Panc1 (cell line): ENCODE results near the gene DPM2. TPM values are rescaled to one million over a fixed set of nuclear protein-coding genes. Genes with fewer than 3 reads are reported as not detected.

Source experiments
- ATAC-seq: fragments of 200-7000 bp; cut with Tn5 transposase; 2 replicates; pipeline ENCODE4 v1.9.1; 2020; ENCODE audit warnings: mild to moderate bottlenecking, moderate library complexity
- BruUV-seq: library from RNA; stranded (reverse); fragments of 400-500 nt; replicated peaks from 2 replicates; lab custom pipeline; 2021; lab: Mats Ljungman, UMichigan
- CTCF ChIA-PET: fragments of 300-600 bp; sonication (Branson Sonifier 250); formaldehyde crosslinking; loops from one replicate; lab custom pipeline; 2022; ENCODE audit warnings: antibody characterized with exemption; lab: Charles Lee
- POLR2A ChIA-PET: fragments of 300-600 bp; sonication (Branson Sonifier 250); formaldehyde crosslinking; loops from one replicate; lab custom pipeline; 2022; ENCODE audit warnings: antibody characterized with exemption; lab: Charles Lee
- DNase-seq: peaks from one replicate; pipeline ENCODE4 v3.0.0-alpha.2; 2010; ENCODE audit warnings: low read depth, low spot score
- H3K27ac ChIP-seq: 2 replicates; pipeline ENCODE4 v1.5.1; 2011; ENCODE audit warnings: mild to moderate bottlenecking, low read length, inconsistent platforms
- H3K27me3 ChIP-seq: fragments of 200-500 bp; sonication (Bioruptor generic); 2 replicates; pipeline ENCODE4 v1.6.0; 2014; ENCODE audit warnings: low read length, inconsistent platforms; ENCODE audit not compliant: control insufficient read depth, insufficient read depth
- H3K36me3 ChIP-seq: fragments of 200-500 bp; sonication (Bioruptor generic); 2 replicates; pipeline ENCODE4 v1.5.1; 2014; ENCODE audit warnings: inconsistent platforms, mild to moderate bottlenecking, low read length, moderate library complexity; ENCODE audit not compliant: control insufficient read depth, insufficient read depth
- H3K4me1 ChIP-seq: 2 replicates; pipeline ENCODE4 v1.5.1; 2011; ENCODE audit warnings: inconsistent platforms, mild to moderate bottlenecking, low read length, moderate library complexity; ENCODE audit not compliant: control insufficient read depth, insufficient read depth
- H3K4me3 ChIP-seq, 2 experiments: 2 replicates each; pipeline ENCODE4 v1.5.1; 2011 to 2012; ENCODE audit warnings: low read depth in 2 of 2, low read length in 2 of 2, mild to moderate bottlenecking in 2 of 2, inconsistent platforms in 1 of 2, moderate library complexity in 1 of 2
- H3K9me3 ChIP-seq: fragments of 200-500 bp; sonication (Bioruptor generic); 2 replicates; pipeline ENCODE4 v1.5.1; 2014; ENCODE audit warnings: low read depth, mild to moderate bottlenecking, inconsistent platforms, low read length, moderate library complexity; ENCODE audit not compliant: control insufficient read depth, insufficient read depth
- POLR2AphosphoS5 ChIP-seq: IDR thresholded peaks from 2 replicates; pipeline ENCODE4 v1.6.1; 2012; ENCODE audit warnings: mild to moderate bottlenecking, low read depth, low read length, moderate library complexity
- SIN3A ChIP-seq: IDR thresholded peaks from 2 replicates; pipeline ENCODE4 v1.6.1; 2012; ENCODE audit warnings: low read depth, mild to moderate bottlenecking, low read length, moderate library complexity, borderline replicate concordance; ENCODE audit not compliant: insufficient read depth
- TCF7L2 ChIP-seq: IDR thresholded peaks from 2 replicates; pipeline ENCODE4 v1.6.1; 2011; ENCODE audit warnings: mild to moderate bottlenecking, low read depth, low read length, inconsistent platforms
- in situ Hi-C: cut with HindIII; loops from 2 replicates; pipeline ENCODE4 v1.10.0; 2016; ENCODE audit warnings: low sequenced_read_pairs, low pct_unique_long_range_greater_than_20kb
- intact Hi-C: fragments of 100-400 bp; cut with micrococcal nuclease; formaldehyde crosslinking; loops from one replicate; pipeline ENCODE4 v1.10.0; 2022; ENCODE audit not compliant: unreplicated experiment
- total RNA-seq: library from RNA; stranded (reverse); gene quantifications from one replicate; pipeline ENCODE4 v1.2.1, GENCODE V29; 2021; ENCODE audit not compliant: unreplicated experiment
- TF ChIP-seq, protein P1 (sequence below): fragments of 450-650 bp; IDR thresholded peaks from 2 replicates; pipeline ENCODE4 v1.5.1; 2017; ENCODE audit warnings: mild to moderate bottlenecking
- TF ChIP-seq, protein P2 (sequence below), 2 experiments: IDR thresholded peaks; 2 replicates each; pipeline ENCODE4 v1.6.1; 2011 to 2012; ENCODE audit warnings: low read depth in 2 of 2, control low read depth in 1 of 2, low read length in 1 of 2, mild to moderate bottlenecking in 1 of 2, moderate library complexity in 1 of 2; ENCODE audit not compliant: insufficient read depth in 1 of 2

DPM2 gene
- total RNA-seq, 1 experiment from 2014 or later, result 58.7 TPM

DNA sequence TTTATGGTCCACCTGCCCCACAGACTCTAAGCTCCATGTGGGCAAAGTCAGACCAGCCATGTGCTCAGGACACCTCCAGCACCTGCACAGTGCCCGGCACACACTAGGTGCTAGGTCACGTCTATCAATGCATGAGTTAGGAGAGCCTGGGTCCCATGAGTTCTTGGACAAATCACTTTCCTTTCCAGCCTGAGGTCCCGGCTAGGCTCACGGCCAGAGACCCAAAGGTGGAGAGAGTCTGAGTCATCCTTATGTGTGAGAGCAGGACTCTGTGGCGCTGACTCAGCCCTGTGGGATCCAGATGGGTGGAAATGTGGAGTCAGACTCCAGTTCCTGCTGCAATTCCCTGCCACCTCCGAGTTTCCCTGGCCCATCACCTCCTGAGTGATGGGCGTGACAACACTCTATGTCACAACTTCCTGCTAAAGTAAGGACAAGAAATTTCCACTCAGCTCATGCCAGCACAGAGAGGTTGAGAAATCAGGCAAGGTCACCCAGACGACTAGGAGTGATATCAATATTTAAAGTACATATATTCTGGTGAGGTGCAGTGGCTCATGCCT, 18.3 kb downstream of the DPM2 start:
- ATAC-seq (peak; percentile 79), DNase-seq (peak; percentile 98)
- Histone ChIP-seq H3K27ac (peak overlapping the region; percentile 81), H3K4me3 (no peak overlapping the region), H3K9me3 (no peaks in the 10 kb centered on the region), H3K27me3 (no peaks in the 10 kb centered on the region), H3K4me1 (peaks cover 36% of the 10 kb centered on the region), H3K36me3 (no peaks in the 10 kb centered on the region)
- in situ Hi-C loops (no loop called here), intact Hi-C loops (no loop called here)
- BruUV-seq, result no TSS peak
- no peak for TF ChIP-seq TCF7L2
- TF ChIP-seq, protein P1, sequence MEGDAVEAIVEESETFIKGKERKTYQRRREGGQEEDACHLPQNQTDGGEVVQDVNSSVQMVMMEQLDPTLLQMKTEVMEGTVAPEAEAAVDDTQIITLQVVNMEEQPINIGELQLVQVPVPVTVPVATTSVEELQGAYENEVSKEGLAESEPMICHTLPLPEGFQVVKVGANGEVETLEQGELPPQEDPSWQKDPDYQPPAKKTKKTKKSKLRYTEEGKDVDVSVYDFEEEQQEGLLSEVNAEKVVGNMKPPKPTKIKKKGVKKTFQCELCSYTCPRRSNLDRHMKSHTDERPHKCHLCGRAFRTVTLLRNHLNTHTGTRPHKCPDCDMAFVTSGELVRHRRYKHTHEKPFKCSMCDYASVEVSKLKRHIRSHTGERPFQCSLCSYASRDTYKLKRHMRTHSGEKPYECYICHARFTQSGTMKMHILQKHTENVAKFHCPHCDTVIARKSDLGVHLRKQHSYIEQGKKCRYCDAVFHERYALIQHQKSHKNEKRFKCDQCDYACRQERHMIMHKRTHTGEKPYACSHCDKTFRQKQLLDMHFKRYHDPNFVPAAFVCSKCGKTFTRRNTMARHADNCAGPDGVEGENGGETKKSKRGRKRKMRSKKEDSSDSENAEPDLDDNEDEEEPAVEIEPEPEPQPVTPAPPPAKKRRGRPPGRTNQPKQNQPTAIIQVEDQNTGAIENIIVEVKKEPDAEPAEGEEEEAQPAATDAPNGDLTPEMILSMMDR, result no peak
- TF ChIP-seq SIN3A, result no peak
- TF ChIP-seq, protein P2, sequence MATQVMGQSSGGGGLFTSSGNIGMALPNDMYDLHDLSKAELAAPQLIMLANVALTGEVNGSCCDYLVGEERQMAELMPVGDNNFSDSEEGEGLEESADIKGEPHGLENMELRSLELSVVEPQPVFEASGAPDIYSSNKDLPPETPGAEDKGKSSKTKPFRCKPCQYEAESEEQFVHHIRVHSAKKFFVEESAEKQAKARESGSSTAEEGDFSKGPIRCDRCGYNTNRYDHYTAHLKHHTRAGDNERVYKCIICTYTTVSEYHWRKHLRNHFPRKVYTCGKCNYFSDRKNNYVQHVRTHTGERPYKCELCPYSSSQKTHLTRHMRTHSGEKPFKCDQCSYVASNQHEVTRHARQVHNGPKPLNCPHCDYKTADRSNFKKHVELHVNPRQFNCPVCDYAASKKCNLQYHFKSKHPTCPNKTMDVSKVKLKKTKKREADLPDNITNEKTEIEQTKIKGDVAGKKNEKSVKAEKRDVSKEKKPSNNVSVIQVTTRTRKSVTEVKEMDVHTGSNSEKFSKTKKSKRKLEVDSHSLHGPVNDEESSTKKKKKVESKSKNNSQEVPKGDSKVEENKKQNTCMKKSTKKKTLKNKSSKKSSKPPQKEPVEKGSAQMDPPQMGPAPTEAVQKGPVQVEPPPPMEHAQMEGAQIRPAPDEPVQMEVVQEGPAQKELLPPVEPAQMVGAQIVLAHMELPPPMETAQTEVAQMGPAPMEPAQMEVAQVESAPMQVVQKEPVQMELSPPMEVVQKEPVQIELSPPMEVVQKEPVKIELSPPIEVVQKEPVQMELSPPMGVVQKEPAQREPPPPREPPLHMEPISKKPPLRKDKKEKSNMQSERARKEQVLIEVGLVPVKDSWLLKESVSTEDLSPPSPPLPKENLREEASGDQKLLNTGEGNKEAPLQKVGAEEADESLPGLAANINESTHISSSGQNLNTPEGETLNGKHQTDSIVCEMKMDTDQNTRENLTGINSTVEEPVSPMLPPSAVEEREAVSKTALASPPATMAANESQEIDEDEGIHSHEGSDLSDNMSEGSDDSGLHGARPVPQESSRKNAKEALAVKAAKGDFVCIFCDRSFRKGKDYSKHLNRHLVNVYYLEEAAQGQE (IDR thresholded peaks at IDR 0.05; ENCODE audit: insufficient read depth in 1 of 2, low read depth in 2 of 2, low read length in 1 of 2), result no peak
- TF ChIP-seq POLR2AphosphoS5, result no peak
- ChIA-PET POLR2A (no interaction called here), CTCF (interaction anchor here (1.5 kb wide), 1 partner anchor 184 kb away, joined by 5 read pairs; the partner anchor contains the start of gene TOR2A)

DNA sequence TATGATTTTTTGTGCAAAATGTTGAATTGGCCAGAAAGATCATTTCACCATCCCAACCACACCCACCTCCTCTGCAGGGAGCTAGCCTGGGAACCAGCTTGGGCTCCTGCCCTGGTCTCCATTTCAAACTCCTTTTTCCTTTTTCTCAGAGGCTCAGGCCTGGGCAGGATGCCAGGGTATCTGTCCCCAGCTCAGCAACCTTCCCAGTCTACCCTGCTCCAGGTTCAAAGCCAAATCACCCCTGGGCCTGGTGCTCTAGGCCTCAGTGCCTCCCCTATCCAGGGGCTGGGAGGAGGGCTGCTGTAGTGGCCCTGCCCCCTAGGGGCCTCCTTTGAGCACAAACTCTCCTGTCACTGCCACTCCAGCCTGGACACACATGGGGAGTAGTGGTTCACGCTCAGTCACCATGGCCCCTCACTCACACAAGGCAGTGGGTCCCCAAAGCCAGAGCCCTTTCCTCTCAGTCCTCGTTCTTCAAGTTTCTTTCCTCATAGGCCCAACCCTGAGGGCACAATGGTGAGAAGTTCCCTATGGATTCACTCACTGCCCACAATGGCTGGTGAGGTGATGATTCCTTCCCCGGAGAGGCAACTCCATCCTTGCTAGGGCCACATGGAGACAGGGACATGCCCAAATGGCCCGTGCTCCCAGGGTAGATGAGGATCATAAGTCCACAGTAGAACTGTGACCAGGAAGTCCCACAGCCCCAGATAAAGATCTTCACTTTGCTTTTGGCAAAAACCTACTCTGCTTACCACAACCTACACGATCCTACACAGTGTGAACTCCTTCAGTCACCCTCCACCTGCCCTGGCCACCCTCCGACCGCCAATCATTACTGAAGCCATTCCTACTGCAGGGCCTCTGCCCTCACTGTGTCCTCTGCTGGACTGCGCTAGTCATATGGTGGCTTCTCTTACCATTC, 19.2 kb downstream of the DPM2 start:
- no peaks in the 10 kb centered on the region for H3K36me3 ChIP-seq
- no peaks in the 10 kb centered on the region for H3K9me3 ChIP-seq
- no TSS peak for BruUV-seq
- TF ChIP-seq, protein P2 (IDR thresholded peaks at IDR 0.05; ENCODE audit: insufficient read depth in 1 of 2, low read depth in 2 of 2, low read length in 1 of 2), result no peak
- no peak for TF ChIP-seq SIN3A
- no peak for TF ChIP-seq TCF7L2
- TF ChIP-seq, protein P1, result no peak; the same call in 1 of the 2 replicates
- no peak for TF ChIP-seq POLR2AphosphoS5
- ChIA-PET POLR2A (no interaction called here), CTCF (interaction anchor here (0.7 kb wide), 1 partner anchor 27 kb away, joined by 3 read pairs; no protein-coding TSS in a partner anchor)
- no peaks in the 10 kb centered on the region for H3K27me3 ChIP-seq
- H3K4me1 ChIP-seq, result peaks cover 36% of the 10 kb centered on the region
- no peak overlapping the region for H3K4me3 ChIP-seq
- H3K27ac ChIP-seq, result peak overlapping the region; percentile 81
- in situ Hi-C loops (no loop called here), intact Hi-C loops (no loop called here)
- no peak for ATAC-seq
- no peak for DNase-seq
